Astrocyte of the cerebellum (primary cell): ENCODE results near the gene PLB1.
A peak's percentile ranks its signal among the peaks of the same experiment; 100 is the strongest.

Experiments
- DNase-seq: peaks from one replicate; pipeline ENCODE4 v3.0.0-alpha.2; 2011; ENCODE audit warnings: low read depth
- H3K4me3 ChIP-seq: 2 replicates; pipeline ENCODE4 v1.5.1; 2011; ENCODE audit warnings: mild to moderate bottlenecking, low read depth, low read length, moderate library complexity
- CTCF ChIP-seq: IDR thresholded peaks from 2 replicates; pipeline ENCODE4 v1.5.1; 2012; ENCODE audit warnings: low read length, low read depth, moderate library complexity, mild to moderate bottlenecking; ENCODE audit errors: missing control alignments
- in situ Hi-C: cut with HindIII; loops from 2 replicates; pipeline ENCODE4 v1.10.0; 2017; ENCODE audit warnings: low sequenced_read_pairs

PLB1 gene

GRCh38 chr2:28552045-28552823, 56.4 kb downstream of the PLB1 start:
- TF ChIP-seq CTCF = no peak
- in situ Hi-C loops = no loop called here
- H3K4me3 ChIP-seq = no peak overlapping the region
- DNase-seq = peak; percentile 6

GRCh38 chr2:28556303-28556702, 60.4 kb downstream of the PLB1 start:
- H3K4me3 ChIP-seq = no peak overlapping the region
- in situ Hi-C loops = no loop called here
- DNase-seq = no peak
- TF ChIP-seq CTCF = no peak

- no peak for TF ChIP-seq CTCF
- in situ Hi-C loops = no loop called here
- DNase-seq = no peak
These were observed 61.7 kb downstream of the PLB1 start for GRCh38 chr2:28557389-28558131.

GRCh38 chr2:28558158-28558820, 62.4 kb downstream of the PLB1 start:
- peak; percentile 3 for DNase-seq
- in situ Hi-C loops = no loop called here
- no peak for TF ChIP-seq CTCF
- H3K4me3 ChIP-seq = no peak overlapping the region

More at GRCh38 chr2:28557389-28558131, 61.7 kb downstream of the PLB1 start:
- no peak overlapping the region for H3K4me3 ChIP-seq

GRCh38 chr2:28558918-28559317, 63.1 kb downstream of the PLB1 start:
- in situ Hi-C loops = no loop called here
- H3K4me3 ChIP-seq = no peak overlapping the region
- DNase-seq = no peak
- no peak for TF ChIP-seq CTCF

GRCh38 chr2:28563869-28564268, 68.0 kb downstream of the PLB1 start:
- in situ Hi-C loops = no loop called here
- DNase-seq = no peak
- TF ChIP-seq CTCF = no peak
- H3K4me3 ChIP-seq = no peak overlapping the region
